ENCODE data around the gene PLK3. TPM values are rescaled to one million over a fixed set of nuclear protein-coding genes. Genes with fewer than 3 reads are reported as not detected.

Gene PLK3
- total and polyA plus RNA-seq, 8 donors = 0.58 to 30.4 (median 17.4) TPM

- Histone ChIP-seq H3K4me3 (no peak overlapping the region), H3K9me3 (no peaks in the 10 kb centered on the region), H3K4me1 (peaks cover 0 to 11% (median 9%) of the 10 kb centered on the region in 4 donors), H3K27me3 (peaks cover 0 to 6% (median 5%) of the 10 kb centered on the region in 3 donors), H3K36me3 (peaks cover 6 to 17% (median 10%) of the 10 kb centered on the region in 4 donors), H3K27ac (no peak overlapping the region)
- 72 to 89% (median 83%) methylated on average over 1 of the region's 1 CpG; no CpG with 5 or more reads in 1 of the 5 donors for WGBS, 5 donors
- TF ChIP-seq EP300 (IDR thresholded peaks at IDR 0.05) = no peak
- TF ChIP-seq POLR2AphosphoS5 (IDR thresholded peaks at IDR 0.05) = no peak
- TF ChIP-seq CTCF (IDR thresholded peaks at IDR 0.05) = no peak
- no peak for TF ChIP-seq POLR2A (IDR thresholded peaks at IDR 0.05)
- DNase-seq = no peak
- intact Hi-C loops (cut with DNase I; ENCODE audit: low total_unique reads) = no loop called here
Measured at GRCh38 chr1:44847845-44848244, 47.7 kb downstream of the PLK3 start.

GRCh38 chr1:44848456-44849181, 48.4 kb downstream of the PLK3 start:
- Histone ChIP-seq H3K4me1 (peaks cover 0 to 3% (median under 1%) of the 10 kb centered on the region in 4 donors), H3K27ac (no peak overlapping the region), H3K27me3 (no peaks in the 10 kb centered on the region), H3K9me3 (no peaks in the 10 kb centered on the region), H3K36me3 (peaks cover 6 to 17% (median 12%) of the 10 kb centered on the region in 4 donors), H3K4me3 (no peak overlapping the region)
- WGBS, 5 donors = 73 to 88% (median 82%) methylated on average over 7 of the region's 7 CpGs
- intact Hi-C loops (cut with DNase I; ENCODE audit: low total_unique reads) = no loop called here
- no peak for DNase-seq
- TF ChIP-seq EP300 (IDR thresholded peaks at IDR 0.05) = no peak

GRCh38 chr1:44849575-44850132, 49.5 kb downstream of the PLK3 start:
- Histone ChIP-seq H3K27me3 (no peaks in the 10 kb centered on the region), H3K4me3 (no peak overlapping the region), H3K4me1 (no peaks in the 10 kb centered on the region), H3K27ac (no peak overlapping the region), H3K9me3 (no peaks in the 10 kb centered on the region), H3K36me3 (peaks cover 6 to 21% (median 17%) of the 10 kb centered on the region in 4 donors)
- no peak for TF ChIP-seq EP300 (IDR thresholded peaks at IDR 0.05)
- TF ChIP-seq POLR2A (IDR thresholded peaks at IDR 0.05) = no peak
- TF ChIP-seq POLR2AphosphoS5 (IDR thresholded peaks at IDR 0.05) = no peak
- no peak for TF ChIP-seq CTCF (IDR thresholded peaks at IDR 0.05)
- DNase-seq = no peak
- 66 to 88% (median 82%) methylated on average over 2 of the region's 2 CpGs for WGBS, 5 donors
- intact Hi-C loops (cut with DNase I; ENCODE audit: low total_unique reads) = no loop called here

GRCh38 chr1:44851308-44851707, 51.1 kb downstream of the PLK3 start:
- 90 to 100% (median 94%) methylated on average over 1 of the region's 1 CpG for WGBS, 5 donors
- H3K4me1 ChIP-seq = no peaks in the 10 kb centered on the region
- H3K4me3 ChIP-seq = no peak overlapping the region
- H3K27ac ChIP-seq = no peak overlapping the region
- DNase-seq = no peak
- no peaks in the 10 kb centered on the region for H3K27me3 ChIP-seq
- TF ChIP-seq POLR2AphosphoS5 (IDR thresholded peaks at IDR 0.05) (no peak), EP300 (IDR thresholded peaks at IDR 0.05) (no peak), CTCF (IDR thresholded peaks at IDR 0.05) (no peak), POLR2A (IDR thresholded peaks at IDR 0.05) (no peak)
- intact Hi-C loops (cut with DNase I; ENCODE audit: low total_unique reads) = no loop called here
- no peaks in the 10 kb centered on the region for H3K9me3 ChIP-seq
- H3K36me3 ChIP-seq = peaks cover 6 to 36% (median 26%) of the 10 kb centered on the region in 4 donors

GRCh38 chr1:44853201-44853600, 53.0 kb downstream of the PLK3 start:
- DNase-seq = no peak
- Histone ChIP-seq H3K27me3 (no peaks in the 10 kb centered on the region), H3K4me1 (no peaks in the 10 kb centered on the region), H3K4me3 (no peak overlapping the region), H3K27ac (no peak overlapping the region), H3K9me3 (no peaks in the 10 kb centered on the region), H3K36me3 (peaks cover 6 to 52% (median 36%) of the 10 kb centered on the region in 4 donors)
- WGBS, 5 donors = 89 to 99% (median 99%) methylated on average over 6 of the region's 6 CpGs
- intact Hi-C loops (cut with DNase I; ENCODE audit: low total_unique reads) = no loop called here
- TF ChIP-seq EP300 (IDR thresholded peaks at IDR 0.05) (no peak), POLR2AphosphoS5 (IDR thresholded peaks at IDR 0.05) (no peak), CTCF (IDR thresholded peaks at IDR 0.05) (no peak), POLR2A (IDR thresholded peaks at IDR 0.05) (no peak)
